Duodenal mucosa (tissue), 2 donors: Measurements from ENCODE around the gene CNOT4.
"Not testable (repeated sequence)": the region's sequence is repeated elsewhere in the genome, so short reads cannot be mapped to it uniquely, and the experiment has no call there.

ENCODE experiments used
- H3K27ac ChIP-seq: one replicate; pipeline ENCODE4 v1.7.0; 2013; ENCODE audit warnings: low read depth, low read length
- H3K27me3 ChIP-seq, 2 donors: one replicate each; pipeline ENCODE4 v1.7.0; 2013; ENCODE audit warnings: low read length in 2 of 2, control low read depth in 1 of 2; ENCODE audit not compliant: insufficient read depth in 2 of 2, control insufficient read depth in 1 of 2
- H3K36me3 ChIP-seq, 2 donors: one replicate each; pipeline ENCODE4 v1.7.0; 2013; ENCODE audit warnings: low read length in 2 of 2, control low read depth in 1 of 2; ENCODE audit not compliant: insufficient read depth in 2 of 2, control insufficient read depth in 1 of 2
- H3K4me1 ChIP-seq, 2 donors: one replicate each; pipeline ENCODE4 v1.7.0; 2013; ENCODE audit warnings: low read length in 2 of 2, control low read depth in 1 of 2; ENCODE audit not compliant: insufficient read depth in 2 of 2, control insufficient read depth in 1 of 2
- H3K4me3 ChIP-seq, 2 donors: one replicate each; pipeline ENCODE4 v1.7.0; 2013; ENCODE audit warnings: low read length in 2 of 2, low read depth in 1 of 2
- H3K9ac ChIP-seq, 2 donors: one replicate each; pipeline ENCODE4 v1.7.0; 2013; ENCODE audit warnings: low read length in 2 of 2, low read depth in 1 of 2
- H3K9me3 ChIP-seq, 2 donors: one replicate each; pipeline ENCODE4 v1.7.0; 2013; ENCODE audit warnings: low read length in 2 of 2, control low read depth in 1 of 2; ENCODE audit not compliant: control insufficient read depth in 1 of 2

Gene CNOT4

DNA sequence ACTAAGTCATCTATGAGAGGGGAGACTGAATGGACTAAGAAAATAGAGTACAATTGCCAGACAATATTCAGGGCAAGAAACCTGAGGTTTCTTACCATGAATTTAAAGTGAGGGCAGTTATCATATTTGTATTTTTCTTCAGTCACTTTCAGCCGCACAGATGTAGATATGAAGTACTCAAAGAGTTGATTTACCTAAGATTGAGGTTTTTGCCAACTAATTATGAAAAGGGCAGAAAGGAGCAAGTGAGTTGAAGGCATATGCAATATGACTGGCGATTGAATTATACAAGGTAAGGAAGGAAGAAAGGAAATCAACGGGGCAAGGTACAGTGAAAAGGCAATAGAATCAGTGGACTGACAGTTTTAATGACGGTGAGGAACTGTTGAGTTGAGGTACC, 17.8 kb downstream of the CNOT4 start:
- no peaks in the 10 kb centered on the region for H3K36me3 ChIP-seq

DNA sequence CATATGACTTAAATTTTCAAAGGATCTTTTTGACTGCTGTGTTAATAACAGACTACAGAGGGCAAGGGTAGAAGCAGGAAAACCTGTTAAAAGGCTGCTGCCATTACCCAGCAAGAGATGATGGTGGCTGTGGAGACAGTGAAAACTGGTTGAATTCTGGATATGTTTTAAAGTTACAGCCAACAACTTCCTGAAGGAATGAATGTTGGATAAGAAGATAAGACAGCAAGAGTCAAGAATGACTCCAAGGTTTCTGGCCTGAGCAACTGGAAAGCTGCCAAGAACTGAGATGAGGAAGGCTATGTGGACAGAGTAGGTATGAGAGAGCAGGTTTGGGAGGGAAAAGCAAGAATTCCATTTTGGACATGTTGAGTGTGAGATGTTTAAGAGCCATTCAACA, 19.1 kb downstream of the CNOT4 start:
- Histone ChIP-seq H3K4me3 (no peak overlapping the region), H3K27ac (no peak overlapping the region), H3K27me3 (no peaks in the 10 kb centered on the region), H3K36me3 (no peaks in the 10 kb centered on the region), H3K9ac (no peak overlapping the region), H3K9me3 (no peaks in the 10 kb centered on the region), H3K4me1 (peaks cover 0 to 10% of the 10 kb centered on the region in 2 donors)

More for the DNA sequence above, 17.8 kb downstream of the CNOT4 start:
- Histone ChIP-seq H3K4me1 (peaks cover 0 to 10% of the 10 kb centered on the region in 2 donors), H3K4me3 (no peak overlapping the region), H3K9me3 (no peaks in the 10 kb centered on the region), H3K9ac (no peak overlapping the region), H3K27me3 (no peaks in the 10 kb centered on the region), H3K27ac (no peak overlapping the region)

DNA sequence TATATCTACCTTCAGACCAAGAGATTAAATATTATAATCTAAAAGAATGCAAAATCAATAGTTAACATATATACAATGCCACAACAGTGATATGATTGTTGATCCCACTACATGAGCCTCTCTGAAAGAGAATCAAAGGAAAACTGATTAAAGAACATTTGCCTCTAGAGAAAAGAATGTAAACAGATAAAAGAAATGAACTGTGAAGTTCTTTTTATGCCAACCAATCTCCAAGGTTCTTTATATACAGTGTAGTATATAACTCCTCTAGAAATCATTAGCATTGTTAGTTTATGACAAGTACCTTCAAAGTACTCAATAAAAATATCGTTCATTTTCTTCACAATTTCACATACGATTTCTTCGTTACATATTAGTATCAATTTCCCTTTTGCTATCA, 20.1 kb downstream of the CNOT4 start:
- Histone ChIP-seq H3K27me3 (no peaks in the 10 kb centered on the region), H3K9ac (no peak overlapping the region), H3K9me3 (no peaks in the 10 kb centered on the region), H3K36me3 (no peaks in the 10 kb centered on the region), H3K27ac (no peak overlapping the region), H3K4me3 (no peak overlapping the region), H3K4me1 (peaks cover 0 to 10% of the 10 kb centered on the region in 2 donors)

DNA sequence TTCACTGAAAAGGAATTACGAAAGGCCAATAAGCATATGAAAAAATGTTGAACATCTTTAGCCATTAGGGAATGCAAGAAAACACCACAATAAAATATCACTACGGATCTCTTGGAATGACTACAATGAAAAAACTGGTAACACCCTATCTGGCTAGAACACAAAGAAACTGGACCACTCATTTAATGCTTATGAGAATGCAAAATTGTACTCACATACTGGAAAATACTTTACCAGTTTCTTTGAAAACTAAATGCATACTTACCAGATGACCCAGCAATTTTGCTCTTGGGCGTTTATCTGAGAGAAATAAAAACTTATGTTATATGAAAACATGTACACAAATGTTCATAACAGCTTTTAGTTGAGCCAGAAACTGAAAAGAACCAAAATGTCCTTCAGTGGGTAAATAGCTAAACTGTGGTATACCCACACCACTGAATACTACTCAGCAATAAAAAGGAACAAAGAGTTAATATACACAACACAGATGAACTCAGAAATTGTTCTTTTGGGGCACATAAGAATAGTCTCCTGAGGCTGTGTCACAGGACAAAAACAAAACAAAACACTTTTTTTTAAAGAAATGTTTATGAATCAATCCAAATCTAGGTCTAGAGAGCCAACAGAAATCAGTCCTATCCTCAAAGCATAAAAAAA, 23.5 kb downstream of the CNOT4 start:
- Histone ChIP-seq H3K4me1 (peaks cover 0 to 8% of the 10 kb centered on the region in 2 donors), H3K27me3 (no peaks in the 10 kb centered on the region), H3K9me3 (no peaks in the 10 kb centered on the region), H3K4me3 (no peak overlapping the region), H3K27ac (no peak overlapping the region), H3K36me3 (no peaks in the 10 kb centered on the region), H3K9ac (no peak overlapping the region)

DNA sequence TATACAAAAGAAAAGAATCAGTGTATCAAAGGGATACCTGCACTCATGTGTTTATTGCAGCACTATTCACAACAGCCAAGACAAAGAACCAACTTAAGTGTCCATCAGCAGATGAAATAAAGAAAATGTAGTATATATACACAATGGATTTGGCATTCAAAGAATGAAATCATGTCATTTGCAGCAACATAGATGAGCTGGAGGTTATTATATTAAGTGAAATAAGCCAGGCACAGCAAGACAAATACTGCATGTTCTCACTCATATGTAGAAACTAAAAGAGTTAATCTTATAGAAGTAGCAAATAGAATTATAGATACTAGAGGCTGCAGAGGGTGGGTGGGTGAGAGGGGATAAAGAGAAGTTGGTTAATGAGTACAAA, 28.3 kb downstream of the CNOT4 start:
- H3K4me3 ChIP-seq, result no peak overlapping the region
- H3K9ac ChIP-seq, result no peak overlapping the region
- no peaks in the 10 kb centered on the region for H3K36me3 ChIP-seq
- no peaks in the 10 kb centered on the region for H3K27me3 ChIP-seq
- no peaks in the 10 kb centered on the region for H3K4me1 ChIP-seq
- no peaks in the 10 kb centered on the region for H3K9me3 ChIP-seq
- H3K27ac ChIP-seq, result no peak overlapping the region

DNA sequence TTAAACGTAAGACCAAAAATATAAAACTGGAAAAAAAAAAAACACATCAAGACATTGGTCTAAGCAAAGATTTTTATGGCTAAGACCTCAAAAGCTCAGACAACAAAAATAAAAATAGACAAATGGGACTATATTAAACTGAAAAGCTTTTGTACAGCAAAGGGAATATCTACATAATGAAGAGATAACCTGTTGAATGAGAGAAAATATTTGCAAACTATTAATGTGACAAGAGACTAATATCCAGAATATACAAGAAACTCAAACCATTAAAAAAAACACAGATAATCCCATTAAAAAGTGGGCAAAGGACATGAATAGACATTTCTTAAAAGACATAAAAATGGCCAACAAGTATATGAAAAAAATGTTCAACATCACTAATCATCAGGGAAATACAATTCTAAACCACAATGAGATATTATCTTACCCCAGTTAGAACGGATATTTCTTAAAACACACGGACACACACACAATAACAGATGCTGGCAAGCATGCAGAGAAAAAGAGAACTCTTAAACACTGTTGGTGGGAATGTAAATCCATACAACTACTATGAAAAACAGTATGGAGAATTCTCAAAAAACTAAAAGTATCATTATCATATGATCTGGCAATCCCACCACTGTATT, 28.8 kb downstream of the CNOT4 start:
- Histone ChIP-seq H3K27me3 (no peaks in the 10 kb centered on the region), H3K36me3 (no peaks in the 10 kb centered on the region), H3K9ac (no peak overlapping the region), H3K9me3 (no peaks in the 10 kb centered on the region), H3K4me1 (no peaks in the 10 kb centered on the region), H3K4me3 (no peak overlapping the region), H3K27ac (no peak overlapping the region)

DNA sequence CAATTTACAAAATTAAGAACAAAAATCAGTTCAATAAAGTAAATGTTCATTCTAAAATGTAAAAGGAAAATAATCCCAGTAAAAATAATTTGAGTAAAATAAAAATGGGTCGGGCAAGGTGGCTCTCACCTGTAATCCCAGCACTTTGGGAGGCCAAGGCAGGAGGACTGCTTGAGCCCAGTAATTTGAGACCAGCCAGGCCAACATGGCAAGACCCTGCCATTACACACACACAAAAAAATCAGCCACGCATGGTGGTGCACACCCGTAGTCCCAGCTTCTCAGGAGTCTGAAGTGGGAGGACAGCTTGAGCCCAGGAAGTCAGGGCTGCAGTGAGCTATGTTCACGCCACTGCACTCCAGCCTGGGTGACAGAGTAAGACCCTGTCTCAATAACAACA, 34.4 kb downstream of the CNOT4 start:
- H3K27me3 ChIP-seq, result no peaks in the 10 kb centered on the region
- no peaks in the 10 kb centered on the region for H3K9me3 ChIP-seq
- no peak overlapping the region for H3K4me3 ChIP-seq
- H3K4me1 ChIP-seq, result no peaks in the 10 kb centered on the region
- no peaks in the 10 kb centered on the region for H3K36me3 ChIP-seq
- no peak overlapping the region for H3K9ac ChIP-seq
- H3K27ac ChIP-seq, result no peak overlapping the region

DNA sequence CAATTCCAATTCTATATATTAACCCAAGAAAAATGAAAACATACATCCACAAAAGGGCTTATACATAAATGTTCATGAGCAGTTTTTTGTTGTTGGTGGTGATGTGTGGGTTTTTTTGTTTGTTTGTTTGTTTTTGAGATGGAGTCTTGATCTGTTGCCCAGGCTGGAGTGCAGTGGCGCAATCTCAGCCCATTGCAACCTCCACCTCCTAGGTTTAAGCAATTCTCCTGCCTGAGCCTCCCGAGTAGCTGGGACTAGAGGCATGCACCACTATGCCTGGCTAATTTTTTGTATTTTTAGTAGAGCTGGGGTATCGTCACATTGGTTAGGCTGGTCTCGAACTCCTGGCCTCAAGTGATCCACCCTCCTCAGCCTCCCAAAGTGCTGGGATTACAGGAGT, 40.2 kb downstream of the CNOT4 start:
- H3K4me3 ChIP-seq, H3K27me3 ChIP-seq, H3K27ac ChIP-seq, H3K36me3 ChIP-seq, H3K9ac ChIP-seq, H3K9me3 ChIP-seq, H3K4me1 ChIP-seq: not testable (repeated sequence)

DNA sequence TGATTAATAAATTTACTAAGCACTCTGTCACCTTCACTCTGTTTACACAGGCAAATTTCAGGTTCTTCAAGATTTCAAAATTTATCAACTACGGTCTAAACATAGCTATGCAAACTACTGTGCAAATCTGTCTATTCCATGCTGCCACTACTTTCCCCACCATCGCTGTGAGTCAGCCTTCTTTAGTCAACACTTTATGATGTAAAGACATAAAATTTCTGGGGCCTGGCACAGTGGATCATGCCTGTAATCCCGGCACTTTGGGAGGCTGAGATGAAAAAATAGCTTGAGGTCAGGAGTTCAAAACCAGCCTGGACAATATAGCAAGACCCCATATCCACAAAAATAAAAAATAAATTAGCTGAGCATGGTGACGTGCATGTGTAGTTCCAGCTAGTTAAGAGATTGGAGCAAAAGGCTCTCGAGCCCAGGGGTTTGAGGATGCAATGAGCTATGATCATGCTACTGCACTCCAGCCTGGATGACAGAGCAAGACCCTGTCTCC, 42.6 kb downstream of the CNOT4 start:
- Histone ChIP-seq H3K27ac (no peak overlapping the region), H3K4me1 (no peaks in the 10 kb centered on the region), H3K36me3 (no peaks in the 10 kb centered on the region), H3K27me3 (no peaks in the 10 kb centered on the region), H3K9ac (no peak overlapping the region), H3K4me3 (no peak overlapping the region), H3K9me3 (no peaks in the 10 kb centered on the region)

DNA sequence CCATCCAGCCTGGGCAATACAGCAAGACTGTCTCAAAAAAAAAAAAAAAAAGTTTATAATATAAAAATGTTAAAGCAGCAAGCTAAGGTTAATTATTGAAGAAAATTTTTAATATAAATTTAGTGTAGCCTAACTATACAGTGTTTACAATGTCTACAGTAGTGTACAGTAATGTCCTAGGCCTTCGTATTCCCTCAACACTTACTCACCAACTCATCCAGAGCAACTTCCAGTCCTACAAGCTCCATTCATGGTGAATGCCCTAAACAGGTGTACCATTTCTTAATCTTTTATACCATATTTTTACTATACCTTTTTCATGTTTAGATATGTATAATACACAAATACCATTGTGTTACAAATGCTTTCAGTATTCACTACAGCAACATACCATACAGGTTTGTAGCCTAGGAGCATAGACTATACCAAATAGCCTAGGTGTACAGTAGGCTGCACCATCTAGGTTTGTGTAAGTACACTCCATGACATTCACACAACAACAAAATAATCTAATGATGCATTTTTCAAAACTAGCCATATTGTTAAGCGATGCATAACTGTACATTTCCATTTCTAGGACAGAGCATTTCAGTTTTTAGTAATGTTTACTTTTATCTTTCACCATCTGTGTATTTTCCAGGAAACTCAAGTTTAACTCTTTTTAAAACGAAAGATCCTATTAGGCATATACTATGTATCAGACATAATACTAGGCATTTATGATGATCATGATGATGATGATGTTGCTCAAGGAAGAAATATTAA, 43.3 kb downstream of the CNOT4 start:
- Histone ChIP-seq H3K4me1 (no peaks in the 10 kb centered on the region), H3K27ac (no peak overlapping the region), H3K9ac (no peak overlapping the region)

More for the DNA sequence above, 43.3 kb downstream of the CNOT4 start:
- Histone ChIP-seq H3K9me3 (no peaks in the 10 kb centered on the region), H3K27me3 (no peaks in the 10 kb centered on the region), H3K36me3 (no peaks in the 10 kb centered on the region), H3K4me3 (no peak overlapping the region)
